Measurements from ENCODE around the gene GADD45G. TPM values are rescaled to one million over a fixed set of nuclear protein-coding genes. Genes with fewer than 3 reads are reported as not detected.

Gene GADD45G
- total and polyA plus RNA-seq, 2 of the 8 experiments (the other 6 are each of a cell fraction or from before 2014, with no cell fraction given), result 7.0 to 11.4 TPM

DNA sequence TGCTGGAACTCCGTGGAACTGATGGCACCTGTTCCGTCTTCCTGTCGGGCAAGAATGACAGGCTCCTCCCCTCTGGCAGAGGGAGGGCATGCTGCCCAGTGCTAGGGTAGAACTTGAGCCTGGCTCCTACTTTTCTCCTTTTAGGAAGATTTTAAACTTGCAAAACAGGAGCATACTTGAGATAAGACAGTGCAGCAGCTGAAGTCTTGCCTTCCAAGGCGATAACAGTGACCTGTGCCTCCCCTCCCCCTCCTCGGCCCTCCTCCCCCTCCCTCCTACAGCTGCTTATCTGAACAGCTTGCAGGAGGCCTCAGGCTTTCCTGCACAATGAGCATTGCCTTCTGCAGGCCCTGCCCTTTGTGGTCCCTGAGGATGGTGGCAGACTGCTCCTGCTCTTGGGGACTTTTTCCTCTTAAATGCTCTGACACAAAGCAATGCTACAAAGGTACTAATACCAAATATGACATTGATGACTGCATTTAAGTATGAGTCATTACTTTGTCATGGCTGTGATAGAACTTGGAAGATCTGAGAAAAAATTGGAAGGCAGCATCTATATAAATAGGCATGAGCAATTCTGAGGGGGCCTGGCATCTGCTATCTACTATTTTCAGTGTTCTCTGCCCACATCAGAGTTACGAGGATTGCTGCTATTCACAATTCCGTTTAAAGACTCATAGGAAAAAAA is 2.0 kb downstream of the GADD45G start:
- Histone ChIP-seq H3K9me3 (ENCODE audit: insufficient read depth in 2 of 2, low read depth in 1 of 2, low read length in 1 of 2) (no peaks in the 10 kb centered on the region), H3K4me2 (ENCODE audit: insufficient read depth in 1 of 2, low read depth in 2 of 2, low read length in 2 of 2) (peak overlapping the region; percentile 52 to 98), H2BK5ac (ENCODE audit: low read depth, low read length) (no peak overlapping the region), H3K9ac (replicated peaks in 1 of 4; ENCODE audit: extremely low read depth in 1 of 4, low read depth in 3 of 4, low read length in 3 of 4) (no peak overlapping the region; a peak in 1 of 7 replicates), H2BK20ac (ENCODE audit: low read length) (no peak overlapping the region), H3K14ac (ENCODE audit: insufficient read length) (no peak overlapping the region), H2BK15ac (ENCODE audit: low read length) (no peak overlapping the region), H3K23ac (ENCODE audit: insufficient read length) (no peak overlapping the region), H4K5ac (ENCODE audit: insufficient read length, low read depth, low read length) (no peak overlapping the region), H2BK12ac (ENCODE audit: low read depth, low read length) (no peak overlapping the region), H2AFZ (ENCODE audit: low read length) (no peak overlapping the region), H4K91ac (replicated peaks; ENCODE audit: insufficient read length, low read length) (no peak overlapping the region), H3K79me1 (ENCODE audit: low read depth, low read length) (no peaks in the 10 kb centered on the region; the same call in 1 of the 2 replicates), H3K79me2 (ENCODE audit: control insufficient read depth in 1 of 2, insufficient read depth in 2 of 2, low read length in 2 of 2) (peaks cover 0 to 14% of the 10 kb centered on the region in 2 experiments; a peak in 1 of 4 replicates), H3K4ac (replicated peaks; ENCODE audit: insufficient read length, low read depth, low read length) (no peak overlapping the region), H3K4me3 (ENCODE audit: extremely low read depth in 1 of 4, insufficient read depth in 2 of 4, low read depth in 3 of 4, low read length in 4 of 4) (peak overlapping the region; percentile 59 to 88 (median 78)), H3K18ac (ENCODE audit: extremely low read depth, low read length) (peak overlapping the region; percentile 22; the same call in 1 of the 2 replicates), H3K36me3 (ENCODE audit: control insufficient read depth in 2 of 4, insufficient read depth in 4 of 4, low read length in 3 of 4) (peaks cover 0 to 22% (median 2%) of the 10 kb centered on the region in 4 experiments; a peak in 3 of 8 replicates), H3K4me1 (replicated peaks in 1 of 4; ENCODE audit: control insufficient read depth in 3 of 4, insufficient read depth in 4 of 4, low read length in 3 of 4) (peaks cover 0 to 13% (median 10%) of the 10 kb centered on the region in 4 experiments; a peak in 6 of 7 replicates), H2AK5ac (ENCODE audit: low read depth, low read length) (no peak overlapping the region), H2BK120ac (replicated peaks; ENCODE audit: low read depth, low read length) (no peak overlapping the region), H3K23me2 (ENCODE audit: low read depth, low read length) (peaks cover 22% of the 10 kb centered on the region), H3K27me3 (replicated peaks in 1 of 4; ENCODE audit: control insufficient read depth in 3 of 4, extremely low read depth in 1 of 4, insufficient read depth in 3 of 4, low read length in 3 of 4) (peaks cover 0 to 18% (median 13%) of the 10 kb centered on the region in 4 experiments; a peak in 5 of 7 replicates), H4K8ac (ENCODE audit: extremely low read depth, insufficient read depth, low read length) (no peak overlapping the region), H3K27ac (ENCODE audit: low read depth, low read length) (no peak overlapping the region), H4K20me1 (replicated peaks in 1 of 2; ENCODE audit: control insufficient read depth in 1 of 2, insufficient read depth in 2 of 2, low read length in 2 of 2) (peaks cover 7 to 15% of the 10 kb centered on the region in 2 experiments), H3K56ac (replicated peaks; ENCODE audit: insufficient read length, low read depth, low read length) (no peak overlapping the region)
- DNase-seq (ENCODE audit: low read depth in 1 of 2, low spot score in 2 of 2) (no peak), FAIRE-seq (no peak)
- WGBS, 2 experiments (ENCODE audit: extremely low coverage in 1 of 2, insufficient coverage in 1 of 2, insufficient read length in 1 of 2, insufficient replicate concordance in 2 of 2, low coverage in 1 of 2, low lambda C conversion rate in 2 of 2, missing lambda C conversion rate in 1 of 2), result 43% methylated on average over 5 of the region's 7 CpGs; no CpG with 5 or more reads in 1 of the 2 experiments
- CTCF ChIA-PET (ENCODE audit: partially characterized antibody), result interaction anchor here (0.9 to 4.5 kb wide), 10 partner anchors 9 to 493 kb away, joined by 3 to 30 read pairs (median 3); no protein-coding TSS in a partner anchor
- TF ChIP-seq NRF1 (IDR thresholded peaks at IDR 0.05; ENCODE audit: low read depth, low read length) (no peak), SIN3A (conservative IDR thresholded peaks at IDR 0.05 in 1 of 2, IDR thresholded peaks at IDR 0.05 in 1 of 2; ENCODE audit: low read depth in 1 of 2, low read length in 2 of 2) (0 out of 4 replicates have a peak, but pooled peaks of 1 of the 2 experiments have one; percentile 17)
- POLR2A ChIA-PET (ENCODE audit: partially characterized antibody), result interaction anchor here (0.5 to 6.2 kb wide), 12 partner anchors 11 to 309 kb away, joined by 3 to 107 read pairs (median 4); no protein-coding TSS in a partner anchor
